ENCODE measurements around the gene NIT2. TPM values are rescaled to one million over a fixed set of nuclear protein-coding genes. Genes with fewer than 3 reads are reported as not detected.

The NIT2 gene
- total and polyA plus RNA-seq, 9 of the 15 experiments (the other 6 are each of a cell fraction or from before 2014, with no cell fraction given) = 11.4 to 62.2 (median 22.1) TPM

DNA sequence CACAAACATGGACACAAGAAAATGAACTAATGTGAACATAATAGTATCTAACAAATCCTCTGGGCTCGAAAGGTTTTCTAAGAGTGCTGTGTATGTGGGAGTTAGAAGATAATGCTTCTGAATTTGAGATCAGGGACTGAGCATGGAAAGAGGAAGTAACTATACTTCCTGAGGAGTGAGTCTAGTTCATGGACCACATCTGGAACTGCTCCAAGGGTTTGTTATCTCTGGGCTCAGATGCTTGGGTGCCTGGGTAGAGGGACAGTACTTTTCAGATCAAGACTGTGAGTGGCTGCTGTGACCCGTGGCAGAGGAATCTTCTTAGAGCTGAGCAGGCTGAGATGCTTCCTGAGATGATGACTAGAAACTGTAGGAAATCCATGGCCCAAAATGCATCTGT is 45.2 kb upstream of the NIT2 start (continued):
- no peak for TF ChIP-seq ZNF407 (IDR thresholded peaks at IDR 0.05; ENCODE audit: low read depth)
- TF ChIP-seq, protein P1, sequence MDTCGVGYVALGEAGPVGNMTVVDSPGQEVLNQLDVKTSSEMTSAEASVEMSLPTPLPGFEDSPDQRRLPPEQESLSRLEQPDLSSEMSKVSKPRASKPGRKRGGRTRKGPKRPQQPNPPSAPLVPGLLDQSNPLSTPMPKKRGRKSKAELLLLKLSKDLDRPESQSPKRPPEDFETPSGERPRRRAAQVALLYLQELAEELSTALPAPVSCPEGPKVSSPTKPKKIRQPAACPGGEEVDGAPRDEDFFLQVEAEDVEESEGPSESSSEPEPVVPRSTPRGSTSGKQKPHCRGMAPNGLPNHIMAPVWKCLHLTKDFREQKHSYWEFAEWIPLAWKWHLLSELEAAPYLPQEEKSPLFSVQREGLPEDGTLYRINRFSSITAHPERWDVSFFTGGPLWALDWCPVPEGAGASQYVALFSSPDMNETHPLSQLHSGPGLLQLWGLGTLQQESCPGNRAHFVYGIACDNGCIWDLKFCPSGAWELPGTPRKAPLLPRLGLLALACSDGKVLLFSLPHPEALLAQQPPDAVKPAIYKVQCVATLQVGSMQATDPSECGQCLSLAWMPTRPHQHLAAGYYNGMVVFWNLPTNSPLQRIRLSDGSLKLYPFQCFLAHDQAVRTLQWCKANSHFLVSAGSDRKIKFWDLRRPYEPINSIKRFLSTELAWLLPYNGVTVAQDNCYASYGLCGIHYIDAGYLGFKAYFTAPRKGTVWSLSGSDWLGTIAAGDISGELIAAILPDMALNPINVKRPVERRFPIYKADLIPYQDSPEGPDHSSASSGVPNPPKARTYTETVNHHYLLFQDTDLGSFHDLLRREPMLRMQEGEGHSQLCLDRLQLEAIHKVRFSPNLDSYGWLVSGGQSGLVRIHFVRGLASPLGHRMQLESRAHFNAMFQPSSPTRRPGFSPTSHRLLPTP (IDR thresholded peaks at IDR 0.05; ENCODE audit: borderline replicate concordance, extremely low read depth, insufficient read length) = no peak
- no peak for TF ChIP-seq ZNF449 (CRISPR knock-in tag; IDR thresholded peaks at IDR 0.05)
- no peak for TF ChIP-seq FOXK1 (CRISPR knock-in tag; IDR thresholded peaks at IDR 0.05; ENCODE audit: borderline replicate concordance)
- no peak for TF ChIP-seq ZNF12 (CRISPR knock-in tag; IDR thresholded peaks at IDR 0.05)
- TF ChIP-seq CEBPB (tag; IDR thresholded peaks at IDR 0.05) = no peak
- peak; percentile 66; the same call in 1 of the 2 replicates for TF ChIP-seq STAT5A (IDR thresholded peaks at IDR 0.05; ENCODE audit: borderline replicate concordance, low read length)
- TF ChIP-seq, protein P2, sequence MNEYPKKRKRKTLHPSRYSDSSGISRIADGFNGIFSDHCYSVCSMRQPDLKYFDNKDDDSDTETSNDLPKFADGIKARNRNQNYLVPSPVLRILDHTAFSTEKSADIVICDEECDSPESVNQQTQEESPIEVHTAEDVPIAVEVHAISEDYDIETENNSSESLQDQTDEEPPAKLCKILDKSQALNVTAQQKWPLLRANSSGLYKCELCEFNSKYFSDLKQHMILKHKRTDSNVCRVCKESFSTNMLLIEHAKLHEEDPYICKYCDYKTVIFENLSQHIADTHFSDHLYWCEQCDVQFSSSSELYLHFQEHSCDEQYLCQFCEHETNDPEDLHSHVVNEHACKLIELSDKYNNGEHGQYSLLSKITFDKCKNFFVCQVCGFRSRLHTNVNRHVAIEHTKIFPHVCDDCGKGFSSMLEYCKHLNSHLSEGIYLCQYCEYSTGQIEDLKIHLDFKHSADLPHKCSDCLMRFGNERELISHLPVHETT (CRISPR knock-in tag; conservative IDR thresholded peaks at IDR 0.05 in 1 of 2, IDR thresholded peaks at IDR 0.05 in 1 of 2) = peak in 1 of 2 experiments; percentile 68; a peak in 2 of 4 replicates
- no peak for TF ChIP-seq FIP1L1 (IDR thresholded peaks at IDR 0.05; ENCODE audit: low read depth, low read length, poor library complexity, severe bottlenecking)
- TF ChIP-seq GABPB1 (CRISPR knock-in tag; IDR thresholded peaks at IDR 0.05) = no peak
